NCI-H345 treated with DMSO at 0.1 percent for 48 hours (cell line): Measurements from ENCODE around the gene FBXO4.
"Not testable (repeated sequence)": the region's sequence is repeated elsewhere in the genome, so short reads cannot be mapped to it uniquely, and the experiment has no call there.

ENCODE experiments used
- DNase-seq: peaks from one replicate; lab custom pipeline; 2025; ENCODE audit not compliant: unreplicated experiment; lab: John Stamatoyannopoulos, UW

FBXO4 gene

DNA sequence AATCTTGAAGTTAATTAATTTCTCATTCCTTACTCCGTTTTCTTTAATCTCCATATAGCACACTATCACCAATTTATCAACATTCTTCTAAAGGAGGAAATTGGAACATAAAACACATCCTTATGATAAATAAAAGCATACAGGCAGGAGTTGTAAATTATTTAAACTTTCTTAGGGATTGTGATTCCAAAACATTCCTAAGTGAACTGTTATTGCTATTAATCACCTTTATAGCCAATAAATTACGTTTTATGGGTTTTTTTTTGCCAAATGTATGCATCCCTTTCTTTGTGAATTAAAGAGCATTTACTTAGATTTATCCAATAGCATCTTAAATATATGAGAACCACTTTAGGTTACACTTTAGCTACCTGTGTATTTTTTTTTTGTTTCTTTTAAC, 55.3 kb downstream of the FBXO4 start:
- no peak for DNase-seq

DNA sequence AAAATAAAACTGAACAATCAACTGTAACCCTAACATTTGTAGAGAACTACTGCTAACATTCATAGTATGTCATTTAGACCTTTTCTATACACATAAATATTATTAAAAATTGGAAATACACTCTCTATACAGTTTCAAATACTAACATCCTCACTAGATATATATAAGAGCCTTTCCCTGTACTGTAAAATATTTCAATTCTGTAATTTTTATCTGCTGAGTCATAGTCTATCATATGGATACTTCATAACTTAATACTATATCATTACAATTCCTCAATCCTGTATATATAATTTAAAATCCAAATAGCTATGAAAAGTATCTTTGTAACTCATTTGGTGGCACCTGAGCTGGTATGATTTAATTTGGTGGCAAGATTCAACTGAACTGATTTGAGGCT, 55.8 kb downstream of the FBXO4 start:
- no peak for DNase-seq

- not testable (repeated sequence) for DNase-seq
Measured at GRCh38 chr5:41982858-41983257, 57.8 kb downstream of the FBXO4 start.

GRCh38 chr5:41983284-41983683, 58.2 kb downstream of the FBXO4 start:
- no peak for DNase-seq

DNA sequence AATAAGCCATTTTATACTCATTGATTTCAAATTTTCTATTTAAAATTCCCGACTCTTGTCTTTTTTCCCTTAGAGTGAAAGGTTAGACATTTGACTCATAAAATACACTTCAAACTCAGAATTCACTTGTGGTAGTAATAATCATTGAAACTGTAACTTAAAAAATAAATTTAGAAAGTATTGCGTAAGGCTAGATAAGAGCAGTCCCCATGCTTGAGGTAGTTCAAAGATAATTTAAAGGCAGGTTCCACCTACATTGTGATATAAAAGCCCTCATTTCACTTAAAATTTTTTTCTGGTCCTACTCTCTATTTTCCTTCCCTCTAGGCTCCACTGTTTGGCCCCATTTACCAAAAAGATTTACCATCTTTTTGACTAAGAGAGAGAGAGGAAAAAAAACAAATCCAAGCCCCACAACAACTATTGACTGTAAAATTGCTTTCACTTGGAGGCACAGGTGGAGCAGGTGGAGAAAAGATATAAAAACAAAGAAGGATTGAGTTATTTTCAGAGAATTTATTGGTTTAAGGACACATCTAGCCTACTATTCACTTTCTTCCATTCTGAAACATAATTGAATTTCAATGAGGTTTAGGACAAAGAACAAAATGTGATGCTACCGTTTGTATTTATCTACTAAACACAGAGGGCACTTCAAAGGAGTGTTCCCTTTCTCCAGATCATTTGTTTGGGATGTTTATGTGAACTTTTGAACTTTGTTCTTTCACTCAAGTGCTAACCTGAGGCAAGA, 61.0 kb downstream of the FBXO4 start:
- no peak for DNase-seq
